CD14-positive monocyte (primary cell): Measurements from ENCODE around the gene DRAXIN. TPM values are rescaled to one million over a fixed set of nuclear protein-coding genes. Genes with fewer than 3 reads are reported as not detected.

Experiments
- DNase-seq, 3 donors: peaks; one replicate each; pipeline ENCODE4 v3.0.0-alpha.2; 2011 to 2022
- H2AFZ ChIP-seq: 2 replicates; pipeline ENCODE4 v1.6.0; 2012; ENCODE audit warnings: mild to moderate bottlenecking, low read depth, low read length, inconsistent platforms; ENCODE audit not compliant: insufficient read depth, poor library complexity, severe bottlenecking
- H3K27ac ChIP-seq, 2 donors: 1 replicate in 1 of 2; 2 replicates in 1 of 2; pipeline ENCODE4 v1.5.1; 2012 to 2013; ENCODE audit warnings: low read length in 2 of 2, control low read depth in 1 of 2, inconsistent platforms in 1 of 2, low read depth in 1 of 2, mild to moderate bottlenecking in 1 of 2
- H3K27me3 ChIP-seq, 2 donors: one replicate each; pipeline versions ENCODE4 v1.6.0 to v1.6.1; 2011 to 2013; ENCODE audit warnings: low read length in 2 of 2; ENCODE audit not compliant: control insufficient read depth in 2 of 2, insufficient read depth in 2 of 2
- H3K36me3 ChIP-seq, 2 donors: replicated peaks in 1 of 2; 1 replicate in 1 of 2; 2 replicates in 1 of 2; pipeline versions ENCODE4 v1.5.1 to v1.6.1; 2012 to 2013; ENCODE audit warnings: low read length in 2 of 2, control low read depth in 1 of 2, inconsistent platforms in 1 of 2, mild to moderate bottlenecking in 1 of 2; ENCODE audit not compliant: insufficient read depth in 2 of 2, control insufficient read depth in 1 of 2
- H3K4me1 ChIP-seq, 2 donors: 1 replicate in 1 of 2; 2 replicates in 1 of 2; pipeline versions ENCODE4 v1.5.1 to v1.6.1; 2012 to 2013; ENCODE audit warnings: low read length in 2 of 2, control low read depth in 1 of 2, inconsistent platforms in 1 of 2, mild to moderate bottlenecking in 1 of 2, moderate library complexity in 1 of 2; ENCODE audit not compliant: insufficient read depth in 2 of 2, control insufficient read depth in 1 of 2
- H3K4me2 ChIP-seq: replicated peaks from 2 replicates; pipeline ENCODE3; 2012; ENCODE audit warnings: low read length, moderate library complexity, mild to moderate bottlenecking; ENCODE audit not compliant: poor library complexity, severe bottlenecking; ENCODE audit errors: extremely low read depth
- H3K4me3 ChIP-seq, 3 experiments: fragments of 200-600 bp in 1 of 3; sonication (generic) in 1 of 3; replicated peaks in 1 of 3; 1 replicate in 2 of 3; 2 replicates in 1 of 3; pipeline ENCODE4 v1.5.1; 2011 to 2013; ENCODE audit warnings: low read length in 3 of 3, mild to moderate bottlenecking in 3 of 3, control low read depth in 2 of 3, low read depth in 2 of 3, inconsistent platforms in 1 of 3, moderate library complexity in 1 of 3
- H3K79me2 ChIP-seq: 2 replicates; pipeline ENCODE4 v1.6.0; 2012; ENCODE audit warnings: mild to moderate bottlenecking, control low read depth, inconsistent platforms, low read length, moderate library complexity; ENCODE audit not compliant: insufficient read depth
- H3K9ac ChIP-seq: 2 replicates; pipeline ENCODE4 v1.6.0; 2017; ENCODE audit warnings: low read length, mild to moderate bottlenecking; ENCODE audit not compliant: insufficient read depth, poor library complexity, severe bottlenecking
- H3K9me3 ChIP-seq, 2 donors: replicated peaks in 1 of 2; 1 replicate in 1 of 2; 2 replicates in 1 of 2; pipeline versions ENCODE4 v1.5.1 to v1.6.1; 2012 to 2013; ENCODE audit warnings: low read length in 2 of 2, control low read depth in 1 of 2; ENCODE audit not compliant: control insufficient read depth in 1 of 2, insufficient read depth in 1 of 2
- H4K20me1 ChIP-seq: 2 replicates; pipeline ENCODE4 v1.6.0; 2012; ENCODE audit warnings: mild to moderate bottlenecking, low read length, control low read depth, moderate library complexity; ENCODE audit not compliant: insufficient read depth
- H3K27ac Mint-ChIP-seq, 7 donors: one replicate each; pipeline ENCODE4 v1.8.0; 2020; ENCODE audit warnings: mild to moderate bottlenecking in 7 of 7, mixed read lengths in 7 of 7, moderate library complexity in 6 of 7, inconsistent platforms in 2 of 7
- H3K27me3 Mint-ChIP-seq, 3 donors: one replicate each; pipeline ENCODE4 v1.8.0; 2021 to 2022; ENCODE audit warnings: low read depth in 3 of 3, mild to moderate bottlenecking in 3 of 3, mixed read lengths in 3 of 3, moderate library complexity in 3 of 3, inconsistent platforms in 1 of 3
- H3K36me3 Mint-ChIP-seq, 2 donors: one replicate each; pipeline ENCODE4 v1.8.0; 2020; ENCODE audit warnings: mixed read lengths in 2 of 2, inconsistent platforms in 1 of 2, mild to moderate bottlenecking in 1 of 2
- H3K4me1 Mint-ChIP-seq: one replicate; pipeline ENCODE4 v1.8.0; 2020; ENCODE audit warnings: mild to moderate bottlenecking, mixed read lengths
- H3K4me3 Mint-ChIP-seq, 2 donors: one replicate each; pipeline ENCODE4 v1.8.0; 2020; ENCODE audit warnings: mild to moderate bottlenecking in 2 of 2, mixed read lengths in 2 of 2, moderate library complexity in 1 of 2
- H3K9me3 Mint-ChIP-seq, 7 donors: one replicate each; pipeline ENCODE4 v1.8.0; 2020 to 2022; ENCODE audit warnings: mixed read lengths in 7 of 7, mild to moderate bottlenecking in 6 of 7, moderate library complexity in 6 of 7, inconsistent platforms in 2 of 7
- CTCF ChIP-seq: fragments of 200-600 bp; IDR thresholded peaks from one replicate; pipeline ENCODE4 v1.8.0; 2022; ENCODE audit warnings: antibody characterized with exemption, mild to moderate bottlenecking
- WGBS: methylation state at CpG from one replicate; pipeline ENCODE4 v1.1.5; 2013; ENCODE audit warnings: missing lambda C conversion rate; ENCODE audit not compliant: insufficient coverage; 5-methylcytosine and 5-hydroxymethylcytosine counted together
- intact Hi-C, 2 donors: fragments of 100-400 bp; cut with micrococcal nuclease; formaldehyde crosslinking; loops; one replicate each; pipeline versions ENCODE4 v1.15.0 to v1.15.1; 2023
- polyA plus RNA-seq, 3 donors: library from polyadenylated mRNA; depleted of rRNA in 1 of 3; unstranded in 2 of 3; stranded (reverse) in 1 of 3; fragments of 300-500 nt in 2 of 3; fragments of >200 nt in 1 of 3; fragmentation: Illumina TruSeq in 2 of 3; gene quantifications; 1 replicate in 2 of 3; 2 replicates in 1 of 3; pipeline ENCODE4 v1.2.3, GENCODE V29; 2012 to 2021

DRAXIN gene
- polyA plus RNA-seq, 3 donors, result 0.14 to 0.27 (median 0.18) TPM

- Mint-ChIP-seq H3K4me1 (peaks cover 4% of the 10 kb centered on the region), H3K9me3 (no peaks in the 10 kb centered on the region), H3K27me3 (peaks cover 8 to 21% (median 18%) of the 10 kb centered on the region in 3 donors), H3K4me3 (no peak overlapping the region), H3K36me3 (no peaks in the 10 kb centered on the region), H3K27ac (no peak overlapping the region)
- 92% methylated on average over 5 of the region's 8 CpGs for WGBS
- Histone ChIP-seq H2AFZ (no peak overlapping the region), H4K20me1 (no peaks in the 10 kb centered on the region), H3K27ac (no peak overlapping the region), H3K27me3 (no peaks in the 10 kb centered on the region), H3K9me3 (no peaks in the 10 kb centered on the region), H3K4me1 (no peaks in the 10 kb centered on the region), H3K4me3 (no peak overlapping the region), H3K9ac (no peak overlapping the region), H3K79me2 (no peaks in the 10 kb centered on the region), H3K36me3 (no peaks in the 10 kb centered on the region), H3K4me2 (no peak overlapping the region)
- intact Hi-C loops, result no loop called here
- TF ChIP-seq CTCF, result no peak
- no peak for DNase-seq
Observed at GRCh38 chr1:11712285-11712684, 20.8 kb downstream of the DRAXIN start.

- H3K4me3 Mint-ChIP-seq, result no peak overlapping the region
- intact Hi-C loops, result no loop called here
- peaks cover 4% of the 10 kb centered on the region for H3K4me1 Mint-ChIP-seq
- Histone ChIP-seq H3K27ac (no peak overlapping the region), H3K9ac (no peak overlapping the region), H3K4me1 (no peaks in the 10 kb centered on the region), H2AFZ (no peak overlapping the region), H3K4me2 (no peak overlapping the region), H3K4me3 (no peak overlapping the region), H4K20me1 (no peaks in the 10 kb centered on the region), H3K27me3 (no peaks in the 10 kb centered on the region), H3K79me2 (no peaks in the 10 kb centered on the region), H3K36me3 (no peaks in the 10 kb centered on the region), H3K9me3 (no peaks in the 10 kb centered on the region)
- TF ChIP-seq CTCF, result no peak
- H3K36me3 Mint-ChIP-seq, result no peaks in the 10 kb centered on the region
- no peak for DNase-seq
- H3K9me3 Mint-ChIP-seq, result peaks cover 0 to 3% (median 0%) of the 10 kb centered on the region in 7 donors
- H3K27me3 Mint-ChIP-seq, result peaks cover 6 to 19% (median 16%) of the 10 kb centered on the region in 3 donors
- 81% methylated on average over 8 of the region's 11 CpGs for WGBS
- no peak overlapping the region for H3K27ac Mint-ChIP-seq
Observed at GRCh38 chr1:11713095-11713494, 21.6 kb downstream of the DRAXIN start.
